Measurements from ENCODE around the gene FBH1.
"Not testable (repeated sequence)": the region's sequence is repeated elsewhere in the genome, so short reads cannot be mapped to it uniquely, and the experiment has no call there.

Gene FBH1

GRCh38 chr10:5876181-5876768 is 13.8 kb upstream of the FBH1 start:
- no peak for DNase-seq

GRCh38 chr10:5877041-5877440 is 13.0 kb upstream of the FBH1 start:
- DNase-seq: not testable (repeated sequence)

GRCh38 chr10:5882961-5883360 is 7.1 kb upstream of the FBH1 start:
- DNase-seq: no peak

- no peak for DNase-seq
Measured at GRCh38 chr10:5885619-5886018, 4.4 kb upstream of the FBH1 start.

GRCh38 chr10:5887029-5887428 is 3.0 kb upstream of the FBH1 start:
- no peak for DNase-seq

- no peak for DNase-seq
Measured at GRCh38 chr10:5887641-5888040, 2.4 kb upstream of the FBH1 start.

GRCh38 chr10:5888351-5888750 is 1.7 kb upstream of the FBH1 start:
- DNase-seq: no peak

GRCh38 chr10:5888843-5889623 is 1.0 kb upstream of the FBH1 start:
- DNase-seq: peak; percentile 66

GRCh38 chr10:5890452-5890915 is 441 bp downstream of the FBH1 start:
- peak; percentile 48 for DNase-seq

GRCh38 chr10:5891009-5891408 is 966 bp downstream of the FBH1 start:
- no peak for DNase-seq

GRCh38 chr10:5892007-5892406 is 2.0 kb downstream of the FBH1 start:
- DNase-seq: no peak

- DNase-seq: no peak
Measured at GRCh38 chr10:5893321-5893720, 3.3 kb downstream of the FBH1 start.

GRCh38 chr10:5894403-5894802 is 4.4 kb downstream of the FBH1 start:
- DNase-seq: no peak

- DNase-seq: no peak
Measured at GRCh38 chr10:5894873-5895272, 4.8 kb downstream of the FBH1 start.

GRCh38 chr10:5895365-5895764 is 5.3 kb downstream of the FBH1 start:
- DNase-seq: no peak

GRCh38 chr10:5895804-5896203 is 5.8 kb downstream of the FBH1 start:
- no peak for DNase-seq

- no peak for DNase-seq
Measured at GRCh38 chr10:5896208-5897052, 6.4 kb downstream of the FBH1 start.

- no peak for DNase-seq
Measured at GRCh38 chr10:5897053-5897340, 7.0 kb downstream of the FBH1 start.

- DNase-seq: no peak
Measured at GRCh38 chr10:5897504-5897903, 7.5 kb downstream of the FBH1 start.

GRCh38 chr10:5898163-5898562 is 8.1 kb downstream of the FBH1 start:
- no peak for DNase-seq

GRCh38 chr10:5900247-5900646 is 10.2 kb downstream of the FBH1 start:
- DNase-seq: no peak

- DNase-seq: no peak
Measured at GRCh38 chr10:5902511-5903274, 12.7 kb downstream of the FBH1 start.

GRCh38 chr10:5903563-5903962 is 13.5 kb downstream of the FBH1 start:
- DNase-seq: no peak

Data from activated CD4-positive, CD25-positive, alpha-beta regulatory T cell treated with anti-CD3 and anti-CD28 coated beads, Interleukin-2, amount 50 U/mL, for 72 hours (primary cell).